ENCODE data around the gene C3orf33.

The C3orf33 gene

GRCh38 chr3:155760653-155761052 lies 45.4 kb downstream of the C3orf33 start:
- Histone ChIP-seq H3K4me3 (no peak overlapping the region), H3K27ac (no peak overlapping the region)
- no peak for DNase-seq (ENCODE audit: low spot score)
- TF ChIP-seq CTCF (IDR thresholded peaks at IDR 0.05) = no peak

- TF ChIP-seq CTCF (IDR thresholded peaks at IDR 0.05) = no peak
- no peak for DNase-seq (ENCODE audit: low spot score)
- no peak overlapping the region for H3K27ac ChIP-seq
- H3K4me3 ChIP-seq = no peak overlapping the region
Measured at GRCh38 chr3:155757577-155757976, 48.5 kb downstream of the C3orf33 start.

GRCh38 chr3:155753038-155753639 lies 52.9 kb downstream of the C3orf33 start:
- no peak for TF ChIP-seq CTCF (IDR thresholded peaks at IDR 0.05)
- no peak for DNase-seq (ENCODE audit: low spot score)
- Histone ChIP-seq H3K4me3 (no peak overlapping the region), H3K27ac (no peak overlapping the region)

GRCh38 chr3:155748611-155749365 lies 57.3 kb downstream of the C3orf33 start:
- no peak for DNase-seq (ENCODE audit: low spot score)
- no peak overlapping the region for H3K27ac ChIP-seq
- no peak for TF ChIP-seq CTCF (IDR thresholded peaks at IDR 0.05)
- H3K4me3 ChIP-seq = no peak overlapping the region

- no peak for DNase-seq (ENCODE audit: low spot score)
- Histone ChIP-seq H3K27ac (no peak overlapping the region), H3K4me3 (no peak overlapping the region)
- TF ChIP-seq CTCF (IDR thresholded peaks at IDR 0.05) = no peak
Measured at GRCh38 chr3:155747946-155748290, 58.2 kb downstream of the C3orf33 start.

GRCh38 chr3:155747286-155747945 lies 58.7 kb downstream of the C3orf33 start:
- no peak for TF ChIP-seq CTCF (IDR thresholded peaks at IDR 0.05)
- no peak overlapping the region for H3K4me3 ChIP-seq
- DNase-seq (ENCODE audit: low spot score) = no peak
- H3K27ac ChIP-seq = no peak overlapping the region
